Caco-2 (cell line): Measurements from ENCODE around the gene SORL1. TPM values are rescaled to one million over a fixed set of nuclear protein-coding genes. Genes with fewer than 3 reads are reported as not detected.
"Not testable (repeated sequence)": the region's sequence is repeated elsewhere in the genome, so short reads cannot be mapped to it uniquely, and the experiment has no call there.

Experiments
- BruUV-seq: library from RNA; stranded (reverse); fragments of 400-500 nt; replicated peaks from 2 replicates; lab custom pipeline; 2021; lab: Mats Ljungman, UMichigan
- CTCF ChIA-PET: fragments of 300-600 bp; sonication (Branson Sonifier 250); formaldehyde crosslinking; loops from one replicate; lab custom pipeline; 2022; ENCODE audit warnings: antibody characterized with exemption; lab: Charles Lee
- POLR2A ChIA-PET: fragments of 300-600 bp; sonication (Branson Sonifier 250); formaldehyde crosslinking; loops from one replicate; lab custom pipeline; 2022; ENCODE audit warnings: antibody characterized with exemption; lab: Charles Lee
- DNase-seq, 2 experiments: peaks; one replicate each; pipeline versions ENCODE4 v3.0.0 to v3.0.0-alpha.2; 2020 to 2022
- H3K27me3 ChIP-seq: replicated peaks from 2 replicates; pipeline ENCODE4 v1.6.0; 2011; ENCODE audit warnings: low read length; ENCODE audit not compliant: control insufficient read depth, insufficient read depth
- H3K36me3 ChIP-seq: 2 replicates; pipeline ENCODE4 v1.5.1; 2011; ENCODE audit warnings: low read length; ENCODE audit not compliant: control insufficient read depth, insufficient read depth
- H3K4me1 ChIP-seq: fragments of 250-450 bp; sonication (Bioruptor Pico); 2 replicates; pipeline ENCODE4 v1.5.1; 2020; ENCODE audit warnings: mild to moderate bottlenecking
- H3K4me3 ChIP-seq: 2 replicates; pipeline ENCODE4 v1.5.1; 2011; ENCODE audit warnings: low read depth, mild to moderate bottlenecking, control low read depth, low read length
- H3K9me3 ChIP-seq: fragments of 250-450 bp; sonication (Bioruptor Pico); 2 replicates; pipeline ENCODE4 v1.5.1; 2020; ENCODE audit warnings: mild to moderate bottlenecking, moderate library complexity
- H3K27ac Mint-ChIP-seq: one replicate; pipeline ENCODE4 v1.8.0; 2022; ENCODE audit warnings: mixed read lengths; ENCODE audit not compliant: unreplicated experiment
- H3K27me3 Mint-ChIP-seq: one replicate; pipeline ENCODE4 v1.8.0; 2022; ENCODE audit warnings: mixed read lengths; ENCODE audit not compliant: insufficient read depth, unreplicated experiment
- H3K36me3 Mint-ChIP-seq: one replicate; pipeline ENCODE4 v1.8.0; 2022; ENCODE audit warnings: mild to moderate bottlenecking, mixed read lengths; ENCODE audit not compliant: insufficient read depth, unreplicated experiment
- H3K4me1 Mint-ChIP-seq: one replicate; pipeline ENCODE4 v1.8.0; 2022; ENCODE audit warnings: low read depth, mixed read lengths; ENCODE audit not compliant: unreplicated experiment
- H3K4me3 Mint-ChIP-seq: one replicate; pipeline ENCODE4 v1.8.0; 2022; ENCODE audit warnings: mild to moderate bottlenecking, moderate library complexity, mixed read lengths; ENCODE audit not compliant: unreplicated experiment
- H3K9me3 Mint-ChIP-seq: one replicate; pipeline ENCODE4 v1.8.0; 2022; ENCODE audit warnings: mixed read lengths; ENCODE audit not compliant: unreplicated experiment
- intact Hi-C: fragments of 100-400 bp; cut with micrococcal nuclease; formaldehyde crosslinking; loops from one replicate; pipeline ENCODE4 v1.10.0; 2022; ENCODE audit not compliant: unreplicated experiment
- total RNA-seq: library from RNA; stranded (reverse); gene quantifications from 2 replicates; pipeline ENCODE4 v1.2.3, GENCODE V29; 2022
- TF ChIP-seq, protein P1 (sequence below), 2 experiments: fragments of 200-600 bp in 1 of 2; IDR thresholded peaks; 1 replicate in 1 of 2; 2 replicates in 1 of 2; pipeline versions ENCODE4 v1.5.1 to v1.8.0; 2011 to 2022; ENCODE audit warnings: antibody characterized with exemption in 1 of 2, control low read depth in 1 of 2, inconsistent platforms in 1 of 2, low read depth in 1 of 2, low read length in 1 of 2, mild to moderate bottlenecking in 1 of 2, moderate library complexity in 1 of 2; ENCODE audit not compliant: insufficient read depth in 1 of 2, severe bottlenecking in 1 of 2, unreplicated experiment in 1 of 2

Gene SORL1
- total RNA-seq, 1 experiment from 2014 or later: 26.3 TPM

DNA sequence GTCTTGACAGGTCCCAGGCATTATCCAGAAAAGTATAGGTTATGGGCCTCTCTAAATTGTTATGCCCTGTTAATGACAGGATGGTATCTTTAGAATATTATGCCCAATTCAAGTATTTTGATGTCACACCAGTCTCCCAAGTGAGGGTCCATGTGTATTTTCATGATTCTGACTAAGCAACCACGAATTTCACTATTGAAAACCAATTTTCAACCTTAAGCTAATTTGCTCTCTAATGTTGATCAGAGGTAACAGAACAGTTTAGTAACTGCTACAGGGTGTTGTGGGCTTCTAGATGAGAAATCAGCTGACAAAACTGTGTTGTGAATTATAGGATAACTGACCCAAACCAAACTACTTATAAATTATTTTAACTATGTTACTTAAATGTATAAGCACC is 48.6 kb downstream of the SORL1 start:
- Histone ChIP-seq H3K36me3 (no peaks in the 10 kb centered on the region), H3K4me1 (no peaks in the 10 kb centered on the region), H3K27me3 (no peaks in the 10 kb centered on the region), H3K9me3 (peaks cover under 1% of the 10 kb centered on the region; the same call in 1 of the 2 replicates), H3K4me3 (no peak overlapping the region)
- ChIA-PET POLR2A (no interaction called here), CTCF (no interaction called here)
- intact Hi-C loops: no loop called here
- H3K9me3 Mint-ChIP-seq: peaks cover 21% of the 10 kb centered on the region
- H3K27ac Mint-ChIP-seq: no peak overlapping the region
- H3K4me3 Mint-ChIP-seq: no peak overlapping the region
- H3K36me3 Mint-ChIP-seq: peaks cover 4% of the 10 kb centered on the region
- H3K4me1 Mint-ChIP-seq: no peaks in the 10 kb centered on the region
- no peak for DNase-seq
- no TSS peak for BruUV-seq
- H3K27me3 Mint-ChIP-seq: no peaks in the 10 kb centered on the region
- TF ChIP-seq, protein P1, sequence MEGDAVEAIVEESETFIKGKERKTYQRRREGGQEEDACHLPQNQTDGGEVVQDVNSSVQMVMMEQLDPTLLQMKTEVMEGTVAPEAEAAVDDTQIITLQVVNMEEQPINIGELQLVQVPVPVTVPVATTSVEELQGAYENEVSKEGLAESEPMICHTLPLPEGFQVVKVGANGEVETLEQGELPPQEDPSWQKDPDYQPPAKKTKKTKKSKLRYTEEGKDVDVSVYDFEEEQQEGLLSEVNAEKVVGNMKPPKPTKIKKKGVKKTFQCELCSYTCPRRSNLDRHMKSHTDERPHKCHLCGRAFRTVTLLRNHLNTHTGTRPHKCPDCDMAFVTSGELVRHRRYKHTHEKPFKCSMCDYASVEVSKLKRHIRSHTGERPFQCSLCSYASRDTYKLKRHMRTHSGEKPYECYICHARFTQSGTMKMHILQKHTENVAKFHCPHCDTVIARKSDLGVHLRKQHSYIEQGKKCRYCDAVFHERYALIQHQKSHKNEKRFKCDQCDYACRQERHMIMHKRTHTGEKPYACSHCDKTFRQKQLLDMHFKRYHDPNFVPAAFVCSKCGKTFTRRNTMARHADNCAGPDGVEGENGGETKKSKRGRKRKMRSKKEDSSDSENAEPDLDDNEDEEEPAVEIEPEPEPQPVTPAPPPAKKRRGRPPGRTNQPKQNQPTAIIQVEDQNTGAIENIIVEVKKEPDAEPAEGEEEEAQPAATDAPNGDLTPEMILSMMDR (IDR thresholded peaks at IDR 0.05; ENCODE audit: insufficient read depth in 1 of 2, low read depth in 1 of 2, low read length in 1 of 2, severe bottlenecking in 1 of 2, unreplicated experiment in 1 of 2): no peak

DNA sequence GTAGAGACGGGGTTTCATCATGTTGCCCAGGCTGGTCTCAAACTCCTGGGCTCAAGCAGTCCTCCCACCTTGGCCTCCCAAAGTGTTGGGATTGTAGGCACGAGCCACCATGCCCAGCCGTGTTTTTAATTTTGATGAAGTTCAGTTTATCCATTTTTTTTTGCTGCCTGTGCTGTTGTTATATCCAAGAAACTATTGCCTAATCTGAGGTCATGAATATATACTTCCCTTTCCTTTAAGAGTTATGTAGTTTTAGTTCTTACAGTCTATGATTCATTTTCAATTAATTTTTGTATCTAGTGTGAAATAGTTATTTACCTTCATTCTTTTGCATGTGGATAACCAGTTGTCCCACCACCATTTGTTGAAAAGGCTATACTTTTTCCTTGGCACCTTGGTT is 50.9 kb downstream of the SORL1 start:
- Mint-ChIP-seq H3K27ac (no peak overlapping the region), H3K36me3 (no peaks in the 10 kb centered on the region), H3K4me3 (no peak overlapping the region), H3K27me3 (no peaks in the 10 kb centered on the region), H3K9me3 (peaks cover 36% of the 10 kb centered on the region), H3K4me1 (no peaks in the 10 kb centered on the region)
- Histone ChIP-seq H3K27me3 (no peaks in the 10 kb centered on the region), H3K36me3 (no peaks in the 10 kb centered on the region), H3K9me3 (peaks cover 5% of the 10 kb centered on the region; the same call in 1 of the 2 replicates), H3K4me3 (no peak overlapping the region), H3K4me1 (no peaks in the 10 kb centered on the region)
- no peak for DNase-seq
- no TSS peak for BruUV-seq
- intact Hi-C loops: no loop called here
- POLR2A ChIA-PET: no interaction called here
- TF ChIP-seq, protein P1 (IDR thresholded peaks at IDR 0.05; ENCODE audit: insufficient read depth in 1 of 2, low read depth in 1 of 2, low read length in 1 of 2, severe bottlenecking in 1 of 2, unreplicated experiment in 1 of 2): no peak
- CTCF ChIA-PET: no interaction called here

DNA sequence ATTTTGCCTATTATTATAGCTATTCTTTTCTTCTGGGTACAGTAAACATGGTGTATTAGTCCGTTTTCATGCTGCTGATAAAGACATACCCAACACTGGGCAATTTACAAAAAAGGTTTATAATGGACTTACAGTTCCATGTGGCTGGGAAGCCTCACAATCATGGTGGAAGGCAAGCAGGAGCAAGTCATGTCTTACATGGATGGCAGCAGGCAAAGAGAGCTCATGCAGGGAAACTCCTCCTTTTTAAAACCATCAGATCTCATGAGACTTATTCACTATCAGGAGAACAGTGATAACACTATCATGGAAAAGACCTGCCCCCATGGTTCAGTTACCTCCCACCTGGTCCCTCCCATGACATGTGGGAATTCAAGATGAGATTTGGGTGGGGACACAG is 54.1 kb downstream of the SORL1 start:
- H3K36me3 Mint-ChIP-seq, DNase-seq, H3K4me1 ChIP-seq, H3K27ac Mint-ChIP-seq, H3K27me3 Mint-ChIP-seq, H3K27me3 ChIP-seq, BruUV-seq, H3K4me3 ChIP-seq, H3K4me3 Mint-ChIP-seq, CTCF ChIA-PET, H3K4me1 Mint-ChIP-seq, intact Hi-C loops, H3K36me3 ChIP-seq, H3K9me3 ChIP-seq: not testable (repeated sequence)
- POLR2A ChIA-PET: interaction anchor here (0.6 kb wide), 1 partner anchor 1556 kb away, joined by 4 read pairs; the partner anchor contains the start of gene HSPA8
- H3K9me3 Mint-ChIP-seq: peaks cover 32% of the 10 kb centered on the region
